HEK293 (cell line): ENCODE measurements around the gene FAM78B.

Source experiments
- MEIS1 ChIP-seq: sonication (generic); formaldehyde crosslinking; IDR thresholded peaks from 2 replicates; pipeline ENCODE4 v1.8.1; 2022; ENCODE audit warnings: missing genetic modification reagents, mild to moderate bottlenecking, borderline replicate concordance
- TF ChIP-seq, protein P1 (sequence below): fragments of 450-650 bp; formaldehyde crosslinking; IDR thresholded peaks from 2 replicates; pipeline ENCODE4 v1.5.1; 2016; ENCODE audit warnings: missing biosample characterization, missing genetic modification characterization

DNA sequence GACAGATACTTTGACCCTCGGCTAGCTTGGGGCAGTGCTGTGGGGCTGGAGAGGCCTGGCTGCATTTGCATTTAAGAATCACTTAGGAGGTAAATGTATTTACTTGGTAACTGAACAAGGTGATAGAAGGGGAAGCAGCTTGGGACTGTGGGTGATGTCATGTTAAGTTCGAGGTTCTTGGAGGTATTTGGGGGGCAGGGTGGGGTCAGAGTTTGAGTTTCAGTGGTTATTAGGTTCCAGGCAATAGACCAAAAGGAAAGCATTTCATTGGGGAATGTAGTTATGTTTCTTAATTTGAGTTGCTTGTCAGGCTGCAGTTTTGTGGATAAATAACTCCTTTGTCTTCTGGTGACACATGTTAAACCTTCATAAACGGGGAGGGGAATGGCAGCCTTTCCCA, 2.4 kb upstream of the FAM78B start:
- TF ChIP-seq, protein P1, sequence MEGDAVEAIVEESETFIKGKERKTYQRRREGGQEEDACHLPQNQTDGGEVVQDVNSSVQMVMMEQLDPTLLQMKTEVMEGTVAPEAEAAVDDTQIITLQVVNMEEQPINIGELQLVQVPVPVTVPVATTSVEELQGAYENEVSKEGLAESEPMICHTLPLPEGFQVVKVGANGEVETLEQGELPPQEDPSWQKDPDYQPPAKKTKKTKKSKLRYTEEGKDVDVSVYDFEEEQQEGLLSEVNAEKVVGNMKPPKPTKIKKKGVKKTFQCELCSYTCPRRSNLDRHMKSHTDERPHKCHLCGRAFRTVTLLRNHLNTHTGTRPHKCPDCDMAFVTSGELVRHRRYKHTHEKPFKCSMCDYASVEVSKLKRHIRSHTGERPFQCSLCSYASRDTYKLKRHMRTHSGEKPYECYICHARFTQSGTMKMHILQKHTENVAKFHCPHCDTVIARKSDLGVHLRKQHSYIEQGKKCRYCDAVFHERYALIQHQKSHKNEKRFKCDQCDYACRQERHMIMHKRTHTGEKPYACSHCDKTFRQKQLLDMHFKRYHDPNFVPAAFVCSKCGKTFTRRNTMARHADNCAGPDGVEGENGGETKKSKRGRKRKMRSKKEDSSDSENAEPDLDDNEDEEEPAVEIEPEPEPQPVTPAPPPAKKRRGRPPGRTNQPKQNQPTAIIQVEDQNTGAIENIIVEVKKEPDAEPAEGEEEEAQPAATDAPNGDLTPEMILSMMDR, result no peak
- no peak for TF ChIP-seq MEIS1 (CRISPR knock-in tag)
